Sigmoid colon (tissue), 7 donors: ENCODE results near the gene ANKZF1. TPM values are rescaled to one million over a fixed set of nuclear protein-coding genes. Genes with fewer than 3 reads are reported as not detected.

Experiments used
- DNase-seq: peaks from one replicate; pipeline ENCODE4 v3.0.0-alpha.2; 2019
- H3K27ac ChIP-seq, 4 donors: fragments of 200-600 bp; sonication (generic); one replicate each; pipeline ENCODE4 v1.5.1; 2016 to 2019; ENCODE audit warnings: mild to moderate bottlenecking in 1 of 4
- H3K27me3 ChIP-seq, 3 donors: fragments of 200-600 bp; sonication (generic); one replicate each; pipeline ENCODE4 v1.5.1; 2019; ENCODE audit warnings: mild to moderate bottlenecking in 1 of 3
- H3K36me3 ChIP-seq, 4 donors: fragments of 200-600 bp; sonication (generic); one replicate each; pipeline ENCODE4 v1.5.1; 2016 to 2019
- H3K4me1 ChIP-seq, 4 donors: fragments of 200-600 bp; sonication (generic); one replicate each; pipeline ENCODE4 v1.5.1; 2017 to 2019
- H3K4me3 ChIP-seq, 4 donors: fragments of 200-600 bp; sonication (generic); one replicate each; pipeline ENCODE4 v1.5.1; 2017 to 2019; ENCODE audit warnings: mild to moderate bottlenecking in 2 of 4, moderate library complexity in 1 of 4
- H3K9me3 ChIP-seq, 4 donors: fragments of 200-600 bp in 3 of 4; sonication (generic) in 3 of 4; one replicate each; pipeline versions ENCODE4 v1.5.1 to v1.6.1; 2013 to 2019
- EP300 ChIP-seq, 4 donors: sonication (generic); formaldehyde crosslinking; IDR thresholded peaks; one replicate each; pipeline ENCODE4 v1.6.1; 2017; ENCODE audit warnings: antibody characterized with exemption in 4 of 4
- POLR2A ChIP-seq, 2 donors: fragments of 450-650 bp; IDR thresholded peaks; one replicate each; pipeline ENCODE4 v1.6.1; 2016; ENCODE audit warnings: antibody characterized with exemption in 2 of 2, mild to moderate bottlenecking in 2 of 2, moderate library complexity in 2 of 2
- POLR2AphosphoS5 ChIP-seq, 4 donors: sonication (generic); formaldehyde crosslinking; IDR thresholded peaks; one replicate each; pipeline ENCODE4 v1.6.1; 2017; ENCODE audit warnings: antibody characterized with exemption in 4 of 4
- WGBS, 2 donors: extraction: QIAGEN DNeasy Blood & Tissue Kit; methylation state at CpG; one replicate each; pipeline ENCODE4 v1.1.7; 2013; 5-methylcytosine and 5-hydroxymethylcytosine counted together
- intact Hi-C: fragments of 100-400 bp; cut with DNase I; formaldehyde crosslinking; loops from one replicate; pipeline ENCODE4 v1.15.1; 2023
- polyA plus RNA-seq, 3 donors: library from polyadenylated mRNA; stranded (reverse); fragments of 200-250 nt; gene quantifications; one replicate each; pipeline ENCODE4 v1.2.3, GENCODE V29; 2013
- total RNA-seq, 4 donors: library from RNA; depleted of rRNA; stranded (reverse); fragments of >200 nt; gene quantifications; one replicate each; pipeline ENCODE4 v1.1.0, GENCODE V29; 2016
- TF ChIP-seq, protein P1 (sequence below), 4 experiments: fragments of 450-650 bp in 3 of 4; fragments of 200-600 bp in 1 of 4; IDR thresholded peaks; one replicate each; pipeline ENCODE4 v1.5.1; 2016 to 2019; ENCODE audit warnings: antibody characterized with exemption in 4 of 4, mild to moderate bottlenecking in 3 of 4, moderate library complexity in 2 of 4
- donor health status: healthy with polysubstance abuse.
- donor health status: Bipolar disorder and iron deficiency.
- donor health status: healthy.

The ANKZF1 gene
- total and polyA plus RNA-seq, 7 donors = 9.0 to 52.6 (median 36.9) TPM

DNA sequence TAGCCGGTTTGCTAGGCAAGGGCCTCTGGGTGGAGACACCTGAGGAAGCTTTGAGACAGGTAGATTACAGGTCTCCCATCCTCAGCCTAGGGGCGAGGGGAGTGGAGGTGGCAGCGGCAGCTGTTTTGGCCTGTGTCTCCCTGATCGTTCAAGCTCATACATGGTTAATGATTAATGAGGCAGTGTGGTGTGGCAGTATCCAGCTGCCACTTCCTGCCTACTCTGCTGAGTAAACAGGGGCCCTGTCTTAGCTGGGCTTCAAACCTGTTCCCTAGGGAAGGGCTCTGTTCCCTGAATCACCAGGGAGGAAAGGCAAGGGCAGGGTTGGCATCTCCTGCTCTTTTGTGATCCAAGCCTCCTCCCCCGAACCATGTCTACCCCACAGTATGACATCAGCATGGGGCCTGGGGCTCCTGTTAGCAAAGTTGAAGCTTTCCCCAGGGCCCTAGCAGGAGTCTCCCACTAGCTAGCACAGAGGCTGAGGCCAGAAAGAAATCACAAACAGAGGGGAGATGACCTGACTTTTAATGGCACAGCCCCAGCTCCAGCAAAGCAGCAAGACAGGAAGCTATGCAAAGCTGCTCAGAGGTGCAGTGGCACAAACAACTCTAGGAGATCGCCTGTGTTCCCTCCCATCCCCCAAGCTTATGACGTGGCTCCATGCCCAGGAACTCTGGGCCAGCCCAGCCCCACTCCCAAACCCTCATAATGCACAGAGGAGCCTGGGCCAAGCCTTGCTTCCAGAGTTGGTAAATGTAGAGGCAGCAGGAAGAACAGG is 19.8 kb downstream of the ANKZF1 start:
- Histone ChIP-seq H3K36me3 (peaks cover 0 to 40% (median 8%) of the 10 kb centered on the region in 4 donors), H3K27ac (peak overlapping the region; percentile 79 to 87 (median 82)), H3K4me1 (peaks cover 0 to 74% (median 72%) of the 10 kb centered on the region in 4 donors), H3K27me3 (no peaks in the 10 kb centered on the region), H3K9me3 (no peaks in the 10 kb centered on the region), H3K4me3 (no peak overlapping the region)
- 4 to 9% methylated on average over 7 of the region's 7 CpGs for WGBS, 2 donors
- peak; percentile 91 for DNase-seq
- TF ChIP-seq EP300 (IDR thresholded peaks at IDR 0.05) (no peak), POLR2AphosphoS5 (IDR thresholded peaks at IDR 0.05) (peak; percentile 51 to 76 (median 68))
- intact Hi-C loops = no loop called here

DNA sequence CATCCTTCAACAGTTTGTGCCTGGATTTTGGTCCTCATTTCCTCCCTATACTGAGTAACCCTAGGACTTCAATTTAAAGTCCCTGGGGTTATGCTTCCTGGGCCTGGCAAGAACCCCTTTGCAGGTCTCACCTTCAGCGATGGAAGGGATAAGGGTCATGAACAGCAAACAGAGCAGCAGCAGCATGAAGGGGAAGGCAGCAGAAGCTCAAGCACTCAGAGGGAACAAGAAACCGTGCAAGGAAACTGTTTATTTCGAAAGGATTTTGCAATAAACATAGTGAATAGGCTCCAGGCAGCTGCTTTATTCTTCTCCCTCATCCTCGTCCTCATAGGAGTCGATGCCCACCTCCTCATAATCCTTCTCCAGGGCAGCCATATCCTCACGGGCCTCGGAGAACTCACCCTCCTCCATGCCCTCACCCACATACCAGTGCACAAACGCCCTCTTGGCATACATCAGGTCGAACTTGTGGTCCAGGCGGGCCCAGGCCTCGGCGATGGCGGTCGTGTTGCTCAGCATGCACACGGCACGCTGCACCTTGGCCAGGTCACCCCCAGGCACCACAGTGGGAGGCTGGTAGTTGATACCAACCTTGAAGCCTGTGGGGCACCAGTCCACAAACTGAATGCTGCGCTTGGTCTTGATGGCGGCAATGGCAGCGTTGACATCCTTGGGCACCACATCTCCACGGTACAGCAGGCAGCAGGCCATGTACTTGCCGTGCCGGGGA is 20.6 kb downstream of the ANKZF1 start:
- no peak for DNase-seq
- 48 to 75% methylated on average over 22 of the region's 22 CpGs for WGBS, 2 donors
- Histone ChIP-seq H3K27me3 (no peaks in the 10 kb centered on the region), H3K9me3 (no peaks in the 10 kb centered on the region), H3K4me1 (peaks cover 0 to 73% (median 69%) of the 10 kb centered on the region in 4 donors), H3K27ac (peak overlapping the region; percentile 79 to 87 (median 82)), H3K4me3 (no peak overlapping the region), H3K36me3 (peaks cover 0 to 40% (median 8%) of the 10 kb centered on the region in 4 donors)
- TF ChIP-seq EP300 (IDR thresholded peaks at IDR 0.05) (no peak), POLR2AphosphoS5 (IDR thresholded peaks at IDR 0.05) (no peak), POLR2A (IDR thresholded peaks at IDR 0.05) (no peak)
- TF ChIP-seq, protein P1, sequence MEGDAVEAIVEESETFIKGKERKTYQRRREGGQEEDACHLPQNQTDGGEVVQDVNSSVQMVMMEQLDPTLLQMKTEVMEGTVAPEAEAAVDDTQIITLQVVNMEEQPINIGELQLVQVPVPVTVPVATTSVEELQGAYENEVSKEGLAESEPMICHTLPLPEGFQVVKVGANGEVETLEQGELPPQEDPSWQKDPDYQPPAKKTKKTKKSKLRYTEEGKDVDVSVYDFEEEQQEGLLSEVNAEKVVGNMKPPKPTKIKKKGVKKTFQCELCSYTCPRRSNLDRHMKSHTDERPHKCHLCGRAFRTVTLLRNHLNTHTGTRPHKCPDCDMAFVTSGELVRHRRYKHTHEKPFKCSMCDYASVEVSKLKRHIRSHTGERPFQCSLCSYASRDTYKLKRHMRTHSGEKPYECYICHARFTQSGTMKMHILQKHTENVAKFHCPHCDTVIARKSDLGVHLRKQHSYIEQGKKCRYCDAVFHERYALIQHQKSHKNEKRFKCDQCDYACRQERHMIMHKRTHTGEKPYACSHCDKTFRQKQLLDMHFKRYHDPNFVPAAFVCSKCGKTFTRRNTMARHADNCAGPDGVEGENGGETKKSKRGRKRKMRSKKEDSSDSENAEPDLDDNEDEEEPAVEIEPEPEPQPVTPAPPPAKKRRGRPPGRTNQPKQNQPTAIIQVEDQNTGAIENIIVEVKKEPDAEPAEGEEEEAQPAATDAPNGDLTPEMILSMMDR (IDR thresholded peaks at IDR 0.05) = no peak
- intact Hi-C loops = loop anchor here (5.0 kb wide), 1 partner anchor 33 kb away; the partner anchor contains the start of gene ABCB6

DNA sequence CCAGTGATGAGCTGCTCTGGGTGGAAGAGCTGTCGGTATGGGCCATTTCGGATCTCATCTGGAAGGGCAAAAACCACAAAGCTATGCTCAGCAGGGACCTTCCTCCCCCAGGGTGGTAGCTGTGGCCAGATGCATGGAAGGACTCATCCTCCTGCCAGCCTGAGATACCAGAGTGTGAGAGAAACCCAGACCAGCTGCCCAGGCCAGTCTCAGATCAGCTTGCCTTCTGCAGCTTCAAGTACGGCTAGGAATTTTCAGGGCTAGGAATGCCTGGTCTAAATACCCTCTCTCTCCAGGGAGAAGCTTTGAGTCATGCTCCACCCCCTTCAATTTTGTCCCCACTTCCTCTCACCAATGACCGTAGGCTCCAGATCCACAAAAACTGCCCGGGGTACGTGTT is 22.1 kb downstream of the ANKZF1 start:
- peak overlapping the region; percentile 79 to 87 (median 84) for H3K27ac ChIP-seq
- TF ChIP-seq POLR2AphosphoS5 (IDR thresholded peaks at IDR 0.05) (no peak), POLR2A (IDR thresholded peaks at IDR 0.05) (no peak), EP300 (IDR thresholded peaks at IDR 0.05) (no peak)
- TF ChIP-seq, protein P1 (IDR thresholded peaks at IDR 0.05) = no peak
- DNase-seq = no peak
- H3K36me3 ChIP-seq = peaks cover 0 to 39% (median 8%) of the 10 kb centered on the region in 4 donors
- intact Hi-C loops = loop anchor here (2.0 to 5.0 kb wide), 3 partner anchors 27 to 75 kb away; partner anchors contain the start of genes ABCB6, CNPPD1 and DNAJB2
- no peaks in the 10 kb centered on the region for H3K9me3 ChIP-seq
- 80 to 85% methylated on average over 6 of the region's 6 CpGs for WGBS, 2 donors
- H3K4me1 ChIP-seq = peaks cover 0 to 62% (median 59%) of the 10 kb centered on the region in 4 donors
- no peaks in the 10 kb centered on the region for H3K27me3 ChIP-seq
- no peak overlapping the region for H3K4me3 ChIP-seq

DNA sequence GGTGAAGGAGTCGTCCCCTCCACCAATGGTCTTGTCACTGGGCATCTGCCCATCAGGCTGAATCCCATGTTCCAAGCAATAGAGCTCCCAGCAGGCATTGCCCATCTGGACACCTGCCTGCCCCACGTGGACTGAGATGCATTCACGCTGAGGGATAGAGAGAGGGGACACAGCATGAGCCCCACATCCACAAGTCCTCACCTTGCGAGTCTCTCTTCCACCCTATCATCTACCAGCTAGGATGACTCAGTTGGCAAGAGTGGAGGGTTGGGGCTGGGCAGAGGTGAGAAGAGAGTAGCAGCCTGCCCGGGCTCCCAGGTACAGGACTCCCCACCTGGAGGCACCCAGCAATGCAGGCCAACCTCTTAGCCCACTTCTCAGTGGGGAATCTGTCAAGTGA is 22.5 kb downstream of the ANKZF1 start:
- H3K9me3 ChIP-seq = no peaks in the 10 kb centered on the region
- no peak for TF ChIP-seq POLR2AphosphoS5 (IDR thresholded peaks at IDR 0.05)
- TF ChIP-seq EP300 (IDR thresholded peaks at IDR 0.05) = no peak
- TF ChIP-seq POLR2A (IDR thresholded peaks at IDR 0.05) = no peak
- TF ChIP-seq, protein P1 (IDR thresholded peaks at IDR 0.05) = no peak
- H3K4me1 ChIP-seq = peaks cover 0 to 60% (median 55%) of the 10 kb centered on the region in 4 donors
- H3K27ac ChIP-seq = peak overlapping the region; percentile 79 to 87 (median 84)
- WGBS, 2 donors = 49 to 67% methylated on average over 5 of the region's 5 CpGs
- H3K4me3 ChIP-seq = peak overlapping the region in 2 of 4 donors; percentile 60 to 74
- H3K27me3 ChIP-seq = no peaks in the 10 kb centered on the region
- intact Hi-C loops = loop anchor here (2.0 to 5.0 kb wide), 3 partner anchors 27 to 75 kb away; partner anchors contain the start of genes ABCB6, CNPPD1 and DNAJB2
- peaks cover 0 to 34% (median 8%) of the 10 kb centered on the region in 4 donors for H3K36me3 ChIP-seq
- no peak for DNase-seq

DNA sequence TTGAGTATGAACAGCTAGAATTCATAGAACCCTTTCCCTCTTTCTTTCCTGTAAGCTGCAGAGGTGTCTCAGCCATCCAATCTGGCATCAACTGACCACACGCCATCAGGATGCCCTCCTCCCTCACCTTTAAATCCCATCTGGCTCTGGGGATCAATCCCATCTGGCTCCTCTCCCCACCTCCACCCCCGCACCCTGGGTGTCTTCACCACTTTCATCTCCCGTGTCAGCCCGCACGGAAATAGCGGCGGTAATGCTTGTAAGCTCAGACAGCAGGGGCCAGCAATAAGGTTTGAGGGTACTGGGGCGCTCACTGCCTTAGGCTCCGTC is 22.9 kb downstream of the ANKZF1 start:
- Histone ChIP-seq H3K9me3 (no peaks in the 10 kb centered on the region), H3K36me3 (peaks cover 0 to 30% (median 7%) of the 10 kb centered on the region in 4 donors), H3K4me1 (peaks cover 0 to 60% (median 52%) of the 10 kb centered on the region in 4 donors), H3K27ac (peak overlapping the region; percentile 79 to 87 (median 84)), H3K27me3 (no peaks in the 10 kb centered on the region), H3K4me3 (peak overlapping the region; percentile 56 to 74 (median 60))
- DNase-seq = no peak
- intact Hi-C loops = loop anchor here (2.0 to 5.0 kb wide), 3 partner anchors 26 to 76 kb away; partner anchors contain the start of genes ABCB6, CNPPD1 and DNAJB2
- WGBS, 2 donors = 2 to 8% methylated on average over 9 of the region's 9 CpGs
- TF ChIP-seq, protein P1 (IDR thresholded peaks at IDR 0.05) = no peak
- no peak for TF ChIP-seq POLR2AphosphoS5 (IDR thresholded peaks at IDR 0.05)
